Stomach (tissue), 4 donors: ENCODE results near the gene DLGAP1.

ENCODE experiments used
- CTCF ChIP-seq, 7 experiments: fragments of 450-650 bp in 4 of 7; fragments of 200-600 bp in 3 of 7; sonication (generic) in 3 of 7; IDR thresholded peaks; one replicate each; pipeline ENCODE4 v1.5.1; 2016 to 2019; ENCODE audit warnings: antibody characterized with exemption in 7 of 7, control low read depth in 2 of 7, mild to moderate bottlenecking in 1 of 7
- EP300 ChIP-seq: sonication (generic); formaldehyde crosslinking; IDR thresholded peaks from one replicate; pipeline ENCODE4 v1.6.1; 2017; ENCODE audit warnings: antibody characterized with exemption
- POLR2A ChIP-seq, 4 donors: fragments of 450-650 bp; IDR thresholded peaks; one replicate each; pipeline ENCODE4 v1.6.1; 2016; ENCODE audit warnings: antibody characterized with exemption in 4 of 4, control low read depth in 2 of 4, mild to moderate bottlenecking in 1 of 4, moderate library complexity in 1 of 4
- POLR2AphosphoS5 ChIP-seq, 3 donors: sonication (generic); formaldehyde crosslinking; IDR thresholded peaks; one replicate each; pipeline ENCODE4 v1.6.1; 2016; ENCODE audit warnings: antibody characterized with exemption in 3 of 3

- no peak for TF ChIP-seq POLR2AphosphoS5 (IDR thresholded peaks at IDR 0.05)
- no peak for TF ChIP-seq CTCF (IDR thresholded peaks at IDR 0.05)
- TF ChIP-seq POLR2A (IDR thresholded peaks at IDR 0.05), result no peak
- TF ChIP-seq EP300, result no peak
Measured at GRCh38 chr18:3566851-3567250, 888.3 kb downstream of the DLGAP1 start.
